Liver (tissue), 3 donors: ENCODE measurements around the gene SERBP1.

ENCODE experiments used
- ATF3 ChIP-seq: IDR thresholded peaks from 2 replicates; pipeline ENCODE4 v1.6.1; 2016; ENCODE audit warnings: antibody characterized with exemption
- CTCF ChIP-seq: fragments of 150-350 bp; IDR thresholded peaks from 2 replicates; pipeline ENCODE4 v1.5.1; 2017; ENCODE audit warnings: improper control_type of control experiment, low read depth, low read length; ENCODE audit not compliant: missing input control
- FOXA1 ChIP-seq: IDR thresholded peaks from 2 replicates; pipeline ENCODE4 v1.6.1; 2016; ENCODE audit warnings: antibody characterized with exemption
- FOXA2 ChIP-seq: IDR thresholded peaks from 2 replicates; pipeline ENCODE4 v1.6.1; 2016; ENCODE audit warnings: antibody characterized with exemption
- GABPA ChIP-seq, 2 donors: IDR thresholded peaks in 1 of 2; conservative IDR thresholded peaks in 1 of 2; 2 replicates each; pipeline ENCODE4 v1.6.1; 2016; ENCODE audit warnings: antibody characterized with exemption in 2 of 2, mild to moderate bottlenecking in 1 of 2, moderate library complexity in 1 of 2
- HNF4A ChIP-seq, 2 donors: conservative IDR thresholded peaks; 2 replicates each; pipeline ENCODE4 v1.6.1; 2016; ENCODE audit warnings: antibody characterized with exemption in 2 of 2, mild to moderate bottlenecking in 2 of 2
- JUND ChIP-seq, 2 donors: IDR thresholded peaks; 2 replicates each; pipeline ENCODE4 v1.6.1; 2016; ENCODE audit warnings: antibody characterized with exemption in 2 of 2
- MAX ChIP-seq: IDR thresholded peaks from 2 replicates; pipeline ENCODE4 v1.6.1; 2016; ENCODE audit warnings: antibody characterized with exemption
- RAD21 ChIP-seq, 2 donors: IDR thresholded peaks; 2 replicates each; pipeline ENCODE4 v1.6.1; 2016; ENCODE audit warnings: antibody characterized with exemption in 2 of 2, mild to moderate bottlenecking in 2 of 2
- REST ChIP-seq: IDR thresholded peaks from 2 replicates; pipeline ENCODE4 v1.6.1; 2016; ENCODE audit warnings: antibody characterized with exemption, mild to moderate bottlenecking
- SP1 ChIP-seq: IDR thresholded peaks from 2 replicates; pipeline ENCODE4 v1.6.1; 2018; ENCODE audit warnings: antibody characterized with exemption, mild to moderate bottlenecking
- TAF1 ChIP-seq: conservative IDR thresholded peaks from 2 replicates; pipeline ENCODE4 v1.6.1; 2016; ENCODE audit warnings: antibody characterized with exemption, mild to moderate bottlenecking
- YY1 ChIP-seq: IDR thresholded peaks from 2 replicates; pipeline ENCODE4 v1.6.1; 2016; ENCODE audit warnings: antibody characterized with exemption, mild to moderate bottlenecking
- ZBTB33 ChIP-seq: IDR thresholded peaks from 2 replicates; pipeline ENCODE4 v1.6.1; 2016; ENCODE audit warnings: antibody characterized with exemption
- donor health status: healthy.
- donor health status: healthy.

- TF ChIP-seq CTCF (no peak), GABPA (IDR thresholded peaks at IDR 0.05 in 1 of 2, conservative IDR thresholded peaks at IDR 0.05 in 1 of 2) (no peak), RAD21 (IDR thresholded peaks at IDR 0.05) (no peak), MAX (no peak), JUND (IDR thresholded peaks at IDR 0.05) (no peak), FOXA2 (no peak), FOXA1 (no peak), ATF3 (no peak), SP1 (no peak), REST (no peak), HNF4A (conservative IDR thresholded peaks at IDR 0.05) (peak; percentile 37 to 46), YY1 (no peak), ZBTB33 (no peak), TAF1 (no peak)
Observed at GRCh38 chr1:67371043-67371442, 59.2 kb downstream of the SERBP1 start.
